Lower lobe of right lung (tissue), 2 donors: Measurements from ENCODE around the gene VAT1L. TPM values are rescaled to one million over a fixed set of nuclear protein-coding genes. Genes with fewer than 3 reads are reported as not detected.
A peak's percentile ranks its signal among the peaks of the same experiment; 100 is the strongest.

Experiments used
- ATAC-seq, 2 donors: fragments of 200-7000 bp; cut with Tn5 transposase; one replicate each; pipeline ENCODE4 v1.9.1; 2020 to 2022; ENCODE audit warnings: mild to moderate bottlenecking in 2 of 2, moderate library complexity in 2 of 2
- DNase-seq: peaks from one replicate; pipeline ENCODE4 v3.0.0-alpha.2; 2020
- H3K27ac ChIP-seq: fragments of 200-600 bp; one replicate; pipeline ENCODE4 v1.8.0; 2022
- H3K27me3 ChIP-seq: fragments of 200-600 bp; one replicate; pipeline ENCODE4 v1.8.0; 2022; ENCODE audit warnings: low read depth
- H3K36me3 ChIP-seq: fragments of 200-600 bp; one replicate; pipeline ENCODE4 v1.8.0; 2022; ENCODE audit warnings: mild to moderate bottlenecking
- H3K4me1 ChIP-seq: fragments of 200-600 bp; one replicate; pipeline ENCODE4 v1.8.0; 2022
- H3K4me3 ChIP-seq: fragments of 200-600 bp; one replicate; pipeline ENCODE4 v1.8.0; 2022; ENCODE audit warnings: mild to moderate bottlenecking
- H3K9me3 ChIP-seq: fragments of 200-600 bp; one replicate; pipeline ENCODE4 v1.8.0; 2022
- intact Hi-C: fragments of 100-400 bp; cut with DNase I; formaldehyde crosslinking; loops from one replicate; pipeline ENCODE4 v1.11.0; 2022
- total RNA-seq: library from RNA; stranded (reverse); fragmentation: NEBNext Ultra II Directional; extraction: Animal tissue kit (Norgen Biotek cat#: 25700); gene quantifications from one replicate; pipeline ENCODE4 v1.2.1, GENCODE V29; 2021
- TF ChIP-seq, protein P1 (sequence below): fragments of 200-600 bp; IDR thresholded peaks from one replicate; pipeline ENCODE4 v1.8.0; 2022; ENCODE audit warnings: antibody characterized with exemption, mild to moderate bottlenecking
- donor health status: DM: no; HTN: yes; CAD: no; lungs with severe emphysema.

The VAT1L gene
- total RNA-seq, 1 donor from 2014 or later, result 0.38 TPM

DNA sequence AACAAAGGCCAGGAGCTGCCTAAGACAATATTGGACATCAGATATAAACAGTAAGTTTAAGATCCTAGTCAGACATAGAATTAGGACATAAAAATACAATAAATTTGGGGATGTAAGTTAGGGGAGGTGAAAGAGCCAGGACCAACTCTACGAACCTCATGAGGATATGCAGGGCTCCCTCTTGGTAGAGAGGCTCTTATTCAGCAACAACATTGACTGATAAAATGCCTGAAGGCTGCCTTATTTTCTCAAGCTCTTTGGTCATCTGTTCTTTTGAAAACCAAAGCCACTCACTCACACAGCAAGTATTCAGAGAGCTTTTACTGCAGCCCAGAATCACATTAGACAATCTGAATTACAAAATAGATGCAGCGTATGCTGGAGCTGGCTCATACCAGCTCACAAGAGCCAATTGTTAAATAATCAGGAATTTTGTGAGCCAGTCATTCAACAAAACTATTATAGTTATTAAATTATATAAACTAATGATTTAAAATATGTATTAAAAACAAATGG lies 125.4 kb downstream of the VAT1L start:
- Histone ChIP-seq H3K27me3 (no peaks in the 10 kb centered on the region), H3K4me1 (peaks cover 9% of the 10 kb centered on the region), H3K9me3 (no peaks in the 10 kb centered on the region), H3K36me3 (no peaks in the 10 kb centered on the region), H3K27ac (no peak overlapping the region), H3K4me3 (no peak overlapping the region)
- DNase-seq (no peak), ATAC-seq (no peak)
- intact Hi-C loops, result no loop called here
- TF ChIP-seq, protein P1, sequence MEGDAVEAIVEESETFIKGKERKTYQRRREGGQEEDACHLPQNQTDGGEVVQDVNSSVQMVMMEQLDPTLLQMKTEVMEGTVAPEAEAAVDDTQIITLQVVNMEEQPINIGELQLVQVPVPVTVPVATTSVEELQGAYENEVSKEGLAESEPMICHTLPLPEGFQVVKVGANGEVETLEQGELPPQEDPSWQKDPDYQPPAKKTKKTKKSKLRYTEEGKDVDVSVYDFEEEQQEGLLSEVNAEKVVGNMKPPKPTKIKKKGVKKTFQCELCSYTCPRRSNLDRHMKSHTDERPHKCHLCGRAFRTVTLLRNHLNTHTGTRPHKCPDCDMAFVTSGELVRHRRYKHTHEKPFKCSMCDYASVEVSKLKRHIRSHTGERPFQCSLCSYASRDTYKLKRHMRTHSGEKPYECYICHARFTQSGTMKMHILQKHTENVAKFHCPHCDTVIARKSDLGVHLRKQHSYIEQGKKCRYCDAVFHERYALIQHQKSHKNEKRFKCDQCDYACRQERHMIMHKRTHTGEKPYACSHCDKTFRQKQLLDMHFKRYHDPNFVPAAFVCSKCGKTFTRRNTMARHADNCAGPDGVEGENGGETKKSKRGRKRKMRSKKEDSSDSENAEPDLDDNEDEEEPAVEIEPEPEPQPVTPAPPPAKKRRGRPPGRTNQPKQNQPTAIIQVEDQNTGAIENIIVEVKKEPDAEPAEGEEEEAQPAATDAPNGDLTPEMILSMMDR, result no peak

DNA sequence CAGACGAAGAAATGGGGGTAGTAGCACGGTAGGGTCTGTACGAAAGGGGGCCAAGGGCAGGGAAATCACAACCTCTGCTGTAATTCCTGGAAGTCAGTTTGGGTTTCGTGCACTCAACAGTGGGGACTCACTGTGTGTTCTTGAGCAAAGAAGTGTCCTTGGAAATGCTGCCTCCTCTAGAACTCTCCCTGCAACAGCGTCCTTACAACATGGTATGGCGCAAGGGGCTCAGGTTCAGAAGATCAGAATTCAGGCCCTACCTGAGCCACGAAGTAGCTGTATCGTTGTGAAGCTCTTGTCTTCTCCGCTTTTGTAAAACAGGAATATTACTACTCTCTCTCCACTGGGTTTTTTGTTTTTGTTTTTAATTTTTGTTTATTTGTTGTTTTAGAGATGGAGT lies 127.7 kb downstream of the VAT1L start:
- DNase-seq, result no peak
- Histone ChIP-seq H3K27me3 (no peaks in the 10 kb centered on the region), H3K4me1 (peaks cover 21% of the 10 kb centered on the region), H3K4me3 (no peak overlapping the region), H3K9me3 (no peaks in the 10 kb centered on the region), H3K27ac (no peak overlapping the region), H3K36me3 (no peaks in the 10 kb centered on the region)
- ATAC-seq, result no peak
- TF ChIP-seq, protein P1, result no peak
- intact Hi-C loops, result no loop called here

DNA sequence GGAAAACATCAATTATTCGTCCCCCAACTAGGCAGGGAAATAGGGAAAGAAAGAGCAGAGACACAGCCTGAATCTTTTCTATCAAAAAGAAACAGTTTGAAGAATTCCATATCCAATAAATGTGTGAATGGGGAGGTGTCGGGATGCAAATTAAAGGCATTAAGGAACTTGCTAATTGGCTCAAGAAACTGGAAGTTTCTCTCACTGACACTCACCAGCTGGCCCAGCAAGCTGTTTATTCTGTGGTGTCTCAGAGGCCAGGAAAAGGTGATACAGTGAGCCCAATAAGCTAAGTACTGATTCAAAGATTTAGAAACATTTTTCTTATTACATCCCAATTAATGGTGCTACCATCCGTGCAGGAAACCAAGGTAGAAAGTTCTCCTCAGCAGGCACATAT lies 129.6 kb downstream of the VAT1L start:
- H3K4me3 ChIP-seq, result no peak overlapping the region
- DNase-seq, result no peak
- H3K4me1 ChIP-seq, result peaks cover 21% of the 10 kb centered on the region
- H3K9me3 ChIP-seq, result no peaks in the 10 kb centered on the region
- H3K27ac ChIP-seq, result no peak overlapping the region
- intact Hi-C loops, result no loop called here
- no peaks in the 10 kb centered on the region for H3K36me3 ChIP-seq
- TF ChIP-seq, protein P1, result no peak
- no peak for ATAC-seq
- H3K27me3 ChIP-seq, result no peaks in the 10 kb centered on the region

DNA sequence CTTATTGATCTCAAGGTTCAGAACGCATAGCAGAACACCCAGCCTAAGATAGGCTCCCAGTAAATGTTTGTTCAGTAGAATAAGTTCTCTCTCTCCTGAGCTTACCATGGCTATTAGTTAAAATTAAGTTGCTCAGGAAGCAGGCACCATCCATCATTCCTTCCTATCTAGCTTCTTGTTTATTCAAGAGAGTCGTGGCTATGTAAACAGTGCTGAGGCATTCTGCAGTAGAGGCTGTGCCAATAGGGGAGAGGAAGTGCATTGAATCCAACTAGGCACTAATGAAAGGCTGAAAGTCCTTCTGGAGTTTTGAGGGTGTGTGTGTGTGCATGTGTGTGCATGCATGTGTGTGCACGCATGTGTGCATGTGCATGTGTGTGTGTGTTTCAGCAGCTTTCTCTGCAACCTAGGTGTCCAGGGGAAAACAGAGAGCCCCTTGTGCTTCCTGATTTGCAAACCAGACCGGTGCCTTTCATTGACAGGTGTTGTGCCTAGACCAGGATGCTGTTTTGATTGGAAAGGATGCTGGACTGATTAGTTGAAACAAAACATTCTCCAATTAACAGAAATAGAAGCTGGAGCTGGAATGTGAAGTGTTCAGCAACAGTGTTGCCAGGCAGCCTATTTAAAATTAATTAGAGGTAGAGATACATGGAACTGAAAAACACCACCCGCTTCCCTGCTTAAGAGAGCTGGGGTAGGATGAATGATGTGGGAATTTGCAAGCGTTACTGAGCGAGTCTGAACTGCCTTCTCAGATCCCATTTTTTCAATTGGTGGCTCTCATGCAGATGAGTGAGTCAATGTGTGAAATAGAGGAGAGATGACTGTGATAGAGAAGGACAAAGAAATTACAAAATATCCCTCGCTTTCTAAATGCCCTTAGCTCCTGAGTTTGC lies 130.7 kb downstream of the VAT1L start:
- peaks cover 9% of the 10 kb centered on the region for H3K27me3 ChIP-seq
- H3K36me3 ChIP-seq, result no peaks in the 10 kb centered on the region
- H3K27ac ChIP-seq, result no peak overlapping the region
- no peak overlapping the region for H3K4me3 ChIP-seq
- H3K9me3 ChIP-seq, result no peaks in the 10 kb centered on the region
- DNase-seq (no peak), ATAC-seq (peak; percentile 30 to 49)
- H3K4me1 ChIP-seq, result peaks cover 21% of the 10 kb centered on the region
- intact Hi-C loops, result no loop called here
- TF ChIP-seq, protein P1, result no peak

DNA sequence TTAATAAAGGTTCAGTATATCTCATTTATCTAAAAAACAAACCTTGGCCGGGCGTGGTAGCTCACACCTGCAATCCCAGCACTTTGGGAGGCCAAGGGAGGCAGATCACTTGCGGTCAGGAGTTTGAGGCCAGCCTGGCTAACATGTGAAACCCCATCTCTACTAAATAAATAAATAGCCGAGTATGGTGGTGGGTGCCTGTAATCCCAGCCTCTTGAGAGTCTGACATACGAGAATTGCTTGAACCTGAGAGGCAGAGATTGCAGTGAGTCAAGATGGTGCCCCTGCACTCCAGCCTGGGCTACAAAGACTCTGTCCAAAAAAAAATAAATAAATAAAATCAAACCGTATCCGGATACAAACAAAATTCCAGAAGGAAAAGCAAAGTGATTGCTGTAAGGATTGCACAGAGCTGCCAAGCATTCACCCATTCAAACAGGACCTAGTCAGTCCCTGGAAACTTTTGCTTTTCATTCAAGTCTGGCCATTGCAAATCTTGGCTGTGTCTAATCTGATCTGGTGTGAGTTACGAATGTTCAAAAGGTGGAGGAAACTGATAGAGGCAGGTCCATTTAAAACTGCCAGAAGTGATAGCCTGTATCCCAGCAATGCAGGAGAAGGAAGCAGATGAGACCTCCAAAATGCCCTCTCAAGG lies 131.5 kb downstream of the VAT1L start:
- DNase-seq (no peak), ATAC-seq (no peak)
- peaks cover 12% of the 10 kb centered on the region for H3K27me3 ChIP-seq
- intact Hi-C loops, result no loop called here
- H3K9me3 ChIP-seq, result no peaks in the 10 kb centered on the region
- H3K36me3 ChIP-seq, result no peaks in the 10 kb centered on the region
- H3K27ac ChIP-seq, result no peak overlapping the region
- H3K4me3 ChIP-seq, result no peak overlapping the region
- TF ChIP-seq, protein P1, result no peak
- H3K4me1 ChIP-seq, result peaks cover 21% of the 10 kb centered on the region
